ENCODE data around the gene PTX4. TPM values are rescaled to one million over a fixed set of nuclear protein-coding genes. Genes with fewer than 3 reads are reported as not detected.

PTX4 gene
- total and polyA plus RNA-seq, 5 donors from 2014 or later: not detected

DNA sequence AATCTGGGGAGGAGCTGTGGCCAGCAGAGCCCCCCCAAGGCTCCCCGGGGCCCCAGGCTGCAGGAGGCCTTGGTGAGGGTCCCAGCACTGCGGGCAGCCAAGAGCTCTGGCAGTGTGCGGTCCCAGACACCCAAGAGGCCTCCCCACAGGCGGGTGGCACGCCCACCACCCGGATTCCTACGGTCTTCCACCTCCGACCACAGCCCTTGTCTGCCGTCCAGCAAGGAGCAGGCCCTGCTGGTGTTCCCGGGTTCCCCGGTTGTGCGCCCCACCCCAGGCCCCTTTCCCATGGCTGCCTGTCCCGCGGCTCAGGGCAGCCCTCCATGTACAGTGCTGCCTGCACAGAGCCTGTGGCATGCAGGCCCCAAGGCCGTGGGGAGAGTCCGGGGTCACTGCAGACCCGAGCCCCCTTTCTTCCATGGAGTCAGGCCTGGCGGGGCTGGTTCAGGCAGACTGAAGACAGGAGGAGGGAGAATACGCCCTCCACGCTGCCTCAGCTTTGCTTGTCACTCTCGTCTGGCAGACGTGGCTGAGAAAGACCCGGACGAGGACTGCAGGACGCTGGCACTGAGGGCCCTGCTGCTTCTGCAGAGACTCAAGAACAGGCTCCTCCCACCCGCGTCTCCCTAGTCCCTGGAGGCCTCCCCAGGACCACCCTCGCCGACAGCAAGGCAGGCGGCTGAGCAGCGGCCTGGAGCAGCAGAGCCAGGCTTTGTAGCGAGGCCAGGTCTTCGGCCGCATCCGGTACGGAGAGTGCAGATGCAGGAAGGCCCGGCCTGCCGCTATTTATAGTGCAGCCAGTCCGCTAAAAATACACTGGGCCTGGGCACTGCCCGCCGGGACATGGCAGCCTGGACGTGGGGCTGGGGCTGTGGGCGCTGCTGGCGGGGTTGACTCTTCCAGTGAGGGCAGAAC is 20.8 kb upstream of the PTX4 start:
- H3K9me3 Mint-ChIP-seq: peaks cover 0 to 1% (median 0%) of the 10 kb centered on the region in 7 donors
- no peaks in the 10 kb centered on the region for H3K27me3 Mint-ChIP-seq
- no peak overlapping the region for H3K4me3 Mint-ChIP-seq
- Histone ChIP-seq H3K4me3 (ENCODE audit: low read depth, low read length) (no peak overlapping the region), H3K27ac (ENCODE audit: insufficient read depth, low read length, poor library complexity, severe bottlenecking) (no peak overlapping the region), H3K36me3 (ENCODE audit: control insufficient read depth, insufficient read depth, low read length) (no peaks in the 10 kb centered on the region), H3K4me1 (ENCODE audit: control insufficient read depth, insufficient read depth, low read length, poor library complexity, severe bottlenecking) (no peaks in the 10 kb centered on the region), H3K9me3 (ENCODE audit: control insufficient read depth in 2 of 2, low read length in 2 of 2) (peaks cover 0 to 4% of the 10 kb centered on the region in 2 experiments), H3K27me3 (ENCODE audit: control insufficient read depth, insufficient read depth, low read length) (no peaks in the 10 kb centered on the region)
- no peak for DNase-seq
- H3K27ac Mint-ChIP-seq: no peak overlapping the region
- H3K36me3 Mint-ChIP-seq: no peaks in the 10 kb centered on the region
- ATAC-seq (ENCODE audit: low read depth in 2 of 2): no peak
- H3K4me1 Mint-ChIP-seq: no peaks in the 10 kb centered on the region

DNA sequence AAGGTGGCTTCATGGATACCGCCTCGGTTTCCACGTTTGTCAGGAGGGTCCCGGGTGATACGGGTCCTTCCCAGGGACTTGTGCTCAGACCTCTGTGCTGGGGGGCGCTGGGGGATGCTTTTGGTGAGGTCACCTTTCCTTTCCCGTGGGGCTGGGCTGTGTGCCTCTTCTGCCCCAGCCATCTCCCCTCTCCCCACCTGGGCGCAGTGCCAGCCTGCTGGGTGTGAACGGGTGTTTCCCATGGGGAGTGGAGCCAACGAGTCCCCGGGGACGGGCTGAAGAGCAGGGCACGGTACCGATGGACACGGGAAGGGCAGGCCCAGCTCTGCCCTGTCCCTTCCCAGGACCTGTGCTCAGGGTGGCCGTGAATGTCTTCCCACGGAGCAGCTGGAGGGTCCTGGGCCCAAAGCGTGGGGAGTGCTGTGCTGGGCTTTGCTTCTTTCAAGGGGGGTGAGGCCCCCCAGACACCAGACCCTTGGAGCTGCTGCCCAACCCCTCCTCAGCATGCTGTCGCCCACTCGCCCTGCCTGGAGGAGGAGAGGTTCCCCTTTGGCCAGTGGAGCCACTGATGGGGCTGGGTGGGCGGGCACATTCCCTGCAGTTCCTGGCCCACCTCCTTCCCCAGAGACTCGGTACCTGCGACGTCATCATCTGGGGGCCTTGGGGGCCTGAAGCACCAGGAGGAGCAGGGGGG is 19.9 kb upstream of the PTX4 start:
- Mint-ChIP-seq H3K36me3 (no peaks in the 10 kb centered on the region), H3K4me3 (no peak overlapping the region), H3K27ac (no peak overlapping the region), H3K4me1 (no peaks in the 10 kb centered on the region), H3K9me3 (peaks cover 0 to 1% (median 0%) of the 10 kb centered on the region in 7 donors), H3K27me3 (no peaks in the 10 kb centered on the region)
- Histone ChIP-seq H3K4me1 (ENCODE audit: control insufficient read depth, insufficient read depth, low read length, poor library complexity, severe bottlenecking) (no peaks in the 10 kb centered on the region), H3K4me3 (ENCODE audit: low read depth, low read length) (no peak overlapping the region), H3K27ac (ENCODE audit: insufficient read depth, low read length, poor library complexity, severe bottlenecking) (no peak overlapping the region), H3K9me3 (ENCODE audit: control insufficient read depth in 2 of 2, low read length in 2 of 2) (no peaks in the 10 kb centered on the region), H3K36me3 (ENCODE audit: control insufficient read depth, insufficient read depth, low read length) (no peaks in the 10 kb centered on the region), H3K27me3 (ENCODE audit: control insufficient read depth, insufficient read depth, low read length) (no peaks in the 10 kb centered on the region)
- ATAC-seq (ENCODE audit: low read depth in 2 of 2) (no peak), DNase-seq (no peak)

DNA sequence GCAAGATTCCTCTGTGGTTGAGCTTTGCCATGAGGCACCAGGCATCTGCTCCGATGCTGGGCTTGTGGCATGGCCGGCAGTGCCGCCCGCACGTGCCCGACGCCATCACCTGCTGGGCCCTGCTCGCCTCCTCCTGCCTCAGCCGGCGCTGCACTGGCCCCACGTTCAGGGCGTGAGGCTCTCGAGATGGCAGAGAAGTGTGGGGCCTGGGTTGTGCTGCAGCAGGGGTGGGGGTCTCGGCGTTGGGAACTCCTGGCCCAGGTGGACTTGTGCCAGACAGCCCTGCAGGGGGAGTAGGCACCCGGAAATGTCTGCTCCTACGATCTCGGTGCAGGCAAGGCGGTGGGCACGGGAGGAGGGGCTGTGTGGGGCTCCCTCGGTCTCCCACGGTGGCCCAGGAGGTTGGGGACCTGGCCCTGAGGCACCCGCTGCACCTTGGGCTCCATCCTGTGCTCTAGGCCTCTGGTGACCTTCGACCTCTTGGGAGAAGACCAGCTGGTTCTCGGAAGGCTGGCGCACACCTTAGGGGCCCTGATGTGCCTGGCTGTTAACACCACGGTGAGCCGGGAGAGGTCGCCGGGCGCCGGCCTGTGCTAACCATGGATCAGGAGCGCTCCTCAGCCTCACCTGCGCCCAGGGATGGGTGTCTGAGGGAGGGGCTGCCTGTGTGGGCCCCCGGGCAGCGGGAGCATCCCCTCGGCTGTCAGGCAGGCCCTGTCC is 17.9 kb upstream of the PTX4 start:
- Mint-ChIP-seq H3K4me1 (no peaks in the 10 kb centered on the region), H3K27me3 (no peaks in the 10 kb centered on the region), H3K36me3 (no peaks in the 10 kb centered on the region), H3K4me3 (no peak overlapping the region), H3K9me3 (no peaks in the 10 kb centered on the region), H3K27ac (peak overlapping the region in 1 of 3 donors; percentile 84)
- no peak overlapping the region for H3K4me3 ChIP-seq (ENCODE audit: low read depth, low read length)
- H3K27ac ChIP-seq (ENCODE audit: insufficient read depth, low read length, poor library complexity, severe bottlenecking): no peak overlapping the region
- no peaks in the 10 kb centered on the region for H3K27me3 ChIP-seq (ENCODE audit: control insufficient read depth, insufficient read depth, low read length)
- H3K4me1 ChIP-seq (ENCODE audit: control insufficient read depth, insufficient read depth, low read length, poor library complexity, severe bottlenecking): no peaks in the 10 kb centered on the region
- ATAC-seq (ENCODE audit: low read depth in 2 of 2): no peak
- H3K9me3 ChIP-seq (ENCODE audit: control insufficient read depth in 2 of 2, low read length in 2 of 2): no peaks in the 10 kb centered on the region
- DNase-seq: no peak
- peaks cover 12% of the 10 kb centered on the region for H3K36me3 ChIP-seq (ENCODE audit: control insufficient read depth, insufficient read depth, low read length)

DNA sequence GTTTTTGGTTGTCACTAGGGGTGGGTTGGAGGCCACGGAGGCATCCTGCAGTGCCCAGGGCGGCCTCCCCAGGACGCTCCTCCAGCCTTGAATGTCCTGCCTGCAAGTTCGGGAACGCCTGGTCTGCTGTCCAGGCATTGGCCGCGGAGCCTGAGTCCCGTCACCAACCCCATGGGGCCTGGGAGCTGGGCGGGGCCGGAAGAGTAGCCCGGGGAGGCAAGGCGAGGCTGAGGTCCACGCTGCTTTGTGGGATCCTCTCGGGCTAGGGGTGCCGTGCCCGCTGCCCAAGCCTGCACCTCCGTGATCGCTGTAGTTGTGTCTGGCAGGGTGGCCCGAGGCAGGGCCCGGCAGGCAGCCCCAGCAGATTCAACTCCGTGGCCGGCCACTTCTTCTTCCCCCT is 17.2 kb upstream of the PTX4 start:
- Mint-ChIP-seq H3K36me3 (no peaks in the 10 kb centered on the region), H3K27ac (no peak overlapping the region)

DNA sequence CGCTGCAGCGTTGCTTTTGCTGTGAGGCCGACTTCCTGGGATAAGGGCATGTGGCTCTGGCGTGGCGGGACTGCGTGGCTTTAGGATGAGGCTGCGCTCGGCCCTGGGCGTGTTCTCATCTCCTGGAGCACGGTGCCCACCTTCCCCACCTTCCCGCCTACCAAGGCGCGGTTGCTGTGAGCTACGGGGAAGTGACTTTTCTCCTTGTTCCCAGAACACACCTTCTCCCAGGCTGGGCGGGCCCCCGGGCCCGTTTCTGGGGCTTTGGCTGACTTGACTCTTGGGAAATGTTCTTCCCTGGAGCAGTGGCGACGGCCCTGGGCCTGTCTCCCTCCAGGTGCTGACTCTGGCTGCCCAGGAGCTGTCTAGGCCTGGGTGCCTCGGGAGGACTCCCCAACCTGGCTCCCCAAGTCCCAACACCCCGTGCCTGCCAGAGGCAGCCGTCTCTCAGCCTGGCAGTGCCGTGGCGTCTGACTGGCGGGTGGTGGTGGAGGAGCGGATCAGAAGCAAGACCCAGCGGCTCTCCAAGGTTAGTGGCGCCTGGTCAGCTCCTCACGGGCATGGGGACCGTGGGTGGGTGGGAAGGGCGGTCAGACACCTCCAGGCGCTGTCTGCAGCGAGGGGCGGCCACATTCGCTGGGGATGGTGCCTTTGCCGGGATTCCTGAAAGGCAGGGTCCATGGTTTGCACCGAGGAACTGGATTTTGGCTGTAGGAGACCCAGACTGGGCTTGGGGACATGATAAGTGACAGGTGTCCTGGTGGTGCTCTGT is 16.5 kb upstream of the PTX4 start:
- Histone ChIP-seq H3K36me3 (ENCODE audit: control insufficient read depth, insufficient read depth, low read length) (peaks cover 12% of the 10 kb centered on the region), H3K9me3 (ENCODE audit: control insufficient read depth in 2 of 2, low read length in 2 of 2) (no peaks in the 10 kb centered on the region), H3K27ac (ENCODE audit: insufficient read depth, low read length, poor library complexity, severe bottlenecking) (no peak overlapping the region), H3K4me1 (ENCODE audit: control insufficient read depth, insufficient read depth, low read length, poor library complexity, severe bottlenecking) (no peaks in the 10 kb centered on the region), H3K27me3 (ENCODE audit: control insufficient read depth, insufficient read depth, low read length) (no peaks in the 10 kb centered on the region), H3K4me3 (ENCODE audit: low read depth, low read length) (no peak overlapping the region)
- no peaks in the 10 kb centered on the region for H3K4me1 Mint-ChIP-seq
- ATAC-seq (ENCODE audit: low read depth in 2 of 2) (no peak), DNase-seq (no peak)
- H3K27me3 Mint-ChIP-seq: no peaks in the 10 kb centered on the region
- H3K9me3 Mint-ChIP-seq: no peaks in the 10 kb centered on the region
- H3K4me3 Mint-ChIP-seq: no peak overlapping the region
- H3K27ac Mint-ChIP-seq: no peak overlapping the region
- no peaks in the 10 kb centered on the region for H3K36me3 Mint-ChIP-seq

More for the DNA sequence above, 17.2 kb upstream of the PTX4 start:
- ATAC-seq (ENCODE audit: low read depth in 2 of 2) (no peak), DNase-seq (no peak)
- no peak overlapping the region for H3K4me3 Mint-ChIP-seq
- no peak overlapping the region for H3K27ac ChIP-seq (ENCODE audit: insufficient read depth, low read length, poor library complexity, severe bottlenecking)
- H3K27me3 ChIP-seq (ENCODE audit: control insufficient read depth, insufficient read depth, low read length): no peaks in the 10 kb centered on the region
- H3K27me3 Mint-ChIP-seq: no peaks in the 10 kb centered on the region
- H3K9me3 Mint-ChIP-seq: no peaks in the 10 kb centered on the region
- no peaks in the 10 kb centered on the region for H3K9me3 ChIP-seq (ENCODE audit: control insufficient read depth in 2 of 2, low read length in 2 of 2)
- peaks cover 12% of the 10 kb centered on the region for H3K36me3 ChIP-seq (ENCODE audit: control insufficient read depth, insufficient read depth, low read length)
- no peaks in the 10 kb centered on the region for H3K4me1 Mint-ChIP-seq
- no peak overlapping the region for H3K4me3 ChIP-seq (ENCODE audit: low read depth, low read length)
- no peaks in the 10 kb centered on the region for H3K4me1 ChIP-seq (ENCODE audit: control insufficient read depth, insufficient read depth, low read length, poor library complexity, severe bottlenecking)

DNA sequence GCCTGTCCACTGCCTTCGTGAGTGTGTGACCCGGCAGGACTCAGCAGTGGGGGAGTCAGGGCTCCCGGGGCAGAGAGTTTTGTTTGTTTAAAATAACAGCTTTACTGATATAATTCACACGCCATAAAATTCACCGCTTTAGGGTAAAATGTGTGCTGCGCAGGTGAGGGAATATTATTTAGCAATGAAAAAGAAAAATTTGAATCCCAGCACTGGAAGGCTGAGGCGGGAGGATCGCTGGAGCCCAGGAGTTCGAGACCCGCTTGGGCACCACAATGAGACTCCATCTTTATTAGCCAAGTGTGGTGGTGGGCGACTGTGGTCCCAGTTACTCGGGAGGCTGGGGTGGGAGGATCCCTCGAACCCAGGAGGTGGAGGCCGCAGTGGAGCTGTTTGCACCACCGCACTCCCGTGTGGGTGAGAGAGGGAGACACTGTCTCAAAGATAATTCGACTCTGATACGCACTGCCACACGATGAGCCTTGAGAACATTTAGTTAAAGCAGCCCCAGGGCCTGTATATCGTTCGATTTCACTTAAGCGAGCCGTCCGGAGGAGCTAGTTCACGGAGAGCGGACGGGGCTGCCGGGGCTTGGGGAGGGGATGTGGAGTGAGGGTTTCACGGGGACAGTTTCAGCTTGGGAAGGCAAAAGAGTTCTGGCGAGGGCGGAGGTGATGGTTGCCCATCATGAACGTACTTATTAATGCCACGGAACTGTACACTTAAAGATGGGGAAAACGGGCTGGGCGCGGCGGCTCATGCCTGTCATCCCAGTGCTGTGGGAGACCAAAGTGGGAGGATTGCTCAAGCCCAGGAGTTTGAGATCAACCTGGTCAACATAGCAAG is 14.6 kb upstream of the PTX4 start:
- Histone ChIP-seq H3K4me1 (ENCODE audit: control insufficient read depth, insufficient read depth, low read length, poor library complexity, severe bottlenecking) (no peaks in the 10 kb centered on the region), H3K9me3 (ENCODE audit: control insufficient read depth in 2 of 2, low read length in 2 of 2) (no peaks in the 10 kb centered on the region), H3K27me3 (ENCODE audit: control insufficient read depth, insufficient read depth, low read length) (no peaks in the 10 kb centered on the region), H3K27ac (ENCODE audit: insufficient read depth, low read length, poor library complexity, severe bottlenecking) (no peak overlapping the region), H3K4me3 (ENCODE audit: low read depth, low read length) (no peak overlapping the region), H3K36me3 (ENCODE audit: control insufficient read depth, insufficient read depth, low read length) (peaks cover 12% of the 10 kb centered on the region)
- no peaks in the 10 kb centered on the region for H3K9me3 Mint-ChIP-seq
- no peaks in the 10 kb centered on the region for H3K36me3 Mint-ChIP-seq
- no peaks in the 10 kb centered on the region for H3K27me3 Mint-ChIP-seq
- DNase-seq (no peak), ATAC-seq (ENCODE audit: low read depth in 2 of 2) (no peak)
- no peaks in the 10 kb centered on the region for H3K4me1 Mint-ChIP-seq
- no peak overlapping the region for H3K4me3 Mint-ChIP-seq
- no peak overlapping the region for H3K27ac Mint-ChIP-seq

All from CD4-positive, CD25-positive, alpha-beta regulatory T cell (primary cell).